Cerebellar nuclear complex (tissue), 1 donor: ENCODE results near the gene EZH2.

Experiments used
- DNase-seq, 2 experiments: peaks; one replicate each; lab custom pipeline; 2025; lab: John Stamatoyannopoulos, UW

Gene EZH2

GRCh38 chr7:148804343-148805235 is 79.5 kb downstream of the EZH2 start:
- DNase-seq: no peak

GRCh38 chr7:148803094-148803493 is 81.0 kb downstream of the EZH2 start:
- DNase-seq: no peak

- no peak for DNase-seq
Measured at GRCh38 chr7:148802101-148802493, 82.0 kb downstream of the EZH2 start.

GRCh38 chr7:148800677-148801076 is 83.4 kb downstream of the EZH2 start:
- DNase-seq: peak in 1 of 2 experiments; percentile 13

GRCh38 chr7:148799893-148800555 is 84.1 kb downstream of the EZH2 start:
- no peak for DNase-seq

GRCh38 chr7:148796841-148797240 is 87.2 kb downstream of the EZH2 start:
- no peak for DNase-seq

- DNase-seq: no peak
Measured at GRCh38 chr7:148794476-148794875, 89.6 kb downstream of the EZH2 start.

- DNase-seq: no peak
Measured at GRCh38 chr7:148793590-148793989, 90.5 kb downstream of the EZH2 start.

- DNase-seq: no peak
Measured at GRCh38 chr7:148791546-148791945, 92.5 kb downstream of the EZH2 start.

- no peak for DNase-seq
Measured at GRCh38 chr7:148790850-148791249, 93.2 kb downstream of the EZH2 start.

GRCh38 chr7:148790131-148790726 is 93.9 kb downstream of the EZH2 start:
- no peak for DNase-seq

- no peak for DNase-seq
Measured at GRCh38 chr7:148789220-148789619, 94.9 kb downstream of the EZH2 start.

- no peak for DNase-seq
Measured at GRCh38 chr7:148787571-148788295, 96.4 kb downstream of the EZH2 start.

- no peak for DNase-seq
Measured at GRCh38 chr7:148783801-148784527, 100.1 kb downstream of the EZH2 start.

GRCh38 chr7:148782757-148783456 is 101.2 kb downstream of the EZH2 start:
- no peak for DNase-seq

GRCh38 chr7:148774471-148774870 is 109.6 kb downstream of the EZH2 start:
- no peak for DNase-seq

- no peak for DNase-seq
Measured at GRCh38 chr7:148773334-148773733, 110.8 kb downstream of the EZH2 start.

- DNase-seq: no peak
Measured at GRCh38 chr7:148772297-148773089, 111.6 kb downstream of the EZH2 start.

GRCh38 chr7:148770004-148770403 is 114.1 kb downstream of the EZH2 start:
- no peak for DNase-seq

GRCh38 chr7:148763622-148764021 is 120.5 kb downstream of the EZH2 start:
- DNase-seq: no peak
